GM12892 (cell line): ENCODE data around the gene CEBPG.

Experiments used
- DNase-seq: peaks from one replicate; pipeline ENCODE4 v3.0.0; 2011; ENCODE audit not compliant: insufficient read length
- FAIRE-seq: peaks from 2 replicates; lab custom pipeline; 2011; peaks lifted over from hg19 to GRCh38; lab: Jason Lieb, UNC
- POLR2A ChIP-seq: IDR thresholded peaks from 2 replicates; pipeline ENCODE4 v1.6.1; 2011; ENCODE audit warnings: low read depth, low read length, control low read depth
- POLR2AphosphoS5 ChIP-seq: IDR thresholded peaks from 2 replicates; pipeline ENCODE4 v1.6.1; 2011; ENCODE audit warnings: low read depth, low read length, control low read depth
- TAF1 ChIP-seq: IDR thresholded peaks from 2 replicates; pipeline ENCODE4 v1.6.1; 2011; ENCODE audit warnings: low read depth, mild to moderate bottlenecking, control low read depth, low read length, borderline replicate concordance

Gene CEBPG

GRCh38 chr19:33387351-33388230 is 14.1 kb downstream of the CEBPG start:
- DNase-seq (no peak), FAIRE-seq (no peak)
- TF ChIP-seq POLR2AphosphoS5 (no peak), TAF1 (no peak), POLR2A (no peak)

GRCh38 chr19:33388231-33388724 is 14.8 kb downstream of the CEBPG start:
- no peak for FAIRE-seq
- DNase-seq, result peak; percentile 16
- TF ChIP-seq POLR2AphosphoS5 (no peak), POLR2A (no peak), TAF1 (no peak)

GRCh38 chr19:33388725-33389420 is 15.4 kb downstream of the CEBPG start:
- DNase-seq (peak; percentile 26), FAIRE-seq (no peak)
- TF ChIP-seq TAF1 (no peak), POLR2AphosphoS5 (no peak), POLR2A (no peak)

GRCh38 chr19:33389421-33390100 is 16.1 kb downstream of the CEBPG start:
- FAIRE-seq, result no peak
- DNase-seq, result peak; percentile 13

GRCh38 chr19:33390101-33390907 is 16.8 kb downstream of the CEBPG start:
- TF ChIP-seq POLR2A, result no peak
- no peak for TF ChIP-seq POLR2AphosphoS5
- TF ChIP-seq TAF1, result no peak
- no peak for DNase-seq
- FAIRE-seq, result no peak

More at GRCh38 chr19:33389421-33390100, 16.1 kb downstream of the CEBPG start:
- no peak for TF ChIP-seq POLR2AphosphoS5
- TF ChIP-seq POLR2A, result no peak
- TF ChIP-seq TAF1, result no peak

- TF ChIP-seq TAF1 (no peak), POLR2A (no peak), POLR2AphosphoS5 (no peak)
- DNase-seq (peak; percentile 10), FAIRE-seq (no peak)
Observed at GRCh38 chr19:33390908-33391630, 17.6 kb downstream of the CEBPG start.

- DNase-seq (peak; percentile 16), FAIRE-seq (no peak)
- TF ChIP-seq POLR2AphosphoS5 (no peak), TAF1 (no peak), POLR2A (no peak)
Observed at GRCh38 chr19:33391631-33392249, 18.2 kb downstream of the CEBPG start.

- DNase-seq, result peak; percentile 19
- no peak for FAIRE-seq
- TF ChIP-seq POLR2AphosphoS5 (no peak), POLR2A (no peak), TAF1 (no peak)
Observed at GRCh38 chr19:33392341-33393285, 19.1 kb downstream of the CEBPG start.
